GM12864 (cell line): ENCODE measurements around the gene PAX5.

Experiments
- DNase-seq: peaks from one replicate; pipeline ENCODE4 v3.0.0-alpha.2; 2011; ENCODE audit warnings: low read depth
- H3K4me3 ChIP-seq: 2 replicates; pipeline ENCODE4 v1.5.1; 2011; ENCODE audit warnings: mild to moderate bottlenecking, low read depth, low read length, control low read depth
- TF ChIP-seq, protein P1 (sequence below): IDR thresholded peaks from 2 replicates; pipeline ENCODE4 v1.5.1; 2011; ENCODE audit warnings: low read depth, mild to moderate bottlenecking, moderate library complexity, low read length, control low read depth, inconsistent platforms; ENCODE audit errors: missing control alignments

The PAX5 gene

GRCh38 chr9:36942891-36943290 is 91.2 kb downstream of the PAX5 start:
- no peak for DNase-seq
- H3K4me3 ChIP-seq = no peak overlapping the region
- TF ChIP-seq, protein P1, sequence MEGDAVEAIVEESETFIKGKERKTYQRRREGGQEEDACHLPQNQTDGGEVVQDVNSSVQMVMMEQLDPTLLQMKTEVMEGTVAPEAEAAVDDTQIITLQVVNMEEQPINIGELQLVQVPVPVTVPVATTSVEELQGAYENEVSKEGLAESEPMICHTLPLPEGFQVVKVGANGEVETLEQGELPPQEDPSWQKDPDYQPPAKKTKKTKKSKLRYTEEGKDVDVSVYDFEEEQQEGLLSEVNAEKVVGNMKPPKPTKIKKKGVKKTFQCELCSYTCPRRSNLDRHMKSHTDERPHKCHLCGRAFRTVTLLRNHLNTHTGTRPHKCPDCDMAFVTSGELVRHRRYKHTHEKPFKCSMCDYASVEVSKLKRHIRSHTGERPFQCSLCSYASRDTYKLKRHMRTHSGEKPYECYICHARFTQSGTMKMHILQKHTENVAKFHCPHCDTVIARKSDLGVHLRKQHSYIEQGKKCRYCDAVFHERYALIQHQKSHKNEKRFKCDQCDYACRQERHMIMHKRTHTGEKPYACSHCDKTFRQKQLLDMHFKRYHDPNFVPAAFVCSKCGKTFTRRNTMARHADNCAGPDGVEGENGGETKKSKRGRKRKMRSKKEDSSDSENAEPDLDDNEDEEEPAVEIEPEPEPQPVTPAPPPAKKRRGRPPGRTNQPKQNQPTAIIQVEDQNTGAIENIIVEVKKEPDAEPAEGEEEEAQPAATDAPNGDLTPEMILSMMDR = no peak

- TF ChIP-seq, protein P1 = no peak
These were observed 92.6 kb downstream of the PAX5 start for GRCh38 chr9:36941441-36941840.

DNA sequence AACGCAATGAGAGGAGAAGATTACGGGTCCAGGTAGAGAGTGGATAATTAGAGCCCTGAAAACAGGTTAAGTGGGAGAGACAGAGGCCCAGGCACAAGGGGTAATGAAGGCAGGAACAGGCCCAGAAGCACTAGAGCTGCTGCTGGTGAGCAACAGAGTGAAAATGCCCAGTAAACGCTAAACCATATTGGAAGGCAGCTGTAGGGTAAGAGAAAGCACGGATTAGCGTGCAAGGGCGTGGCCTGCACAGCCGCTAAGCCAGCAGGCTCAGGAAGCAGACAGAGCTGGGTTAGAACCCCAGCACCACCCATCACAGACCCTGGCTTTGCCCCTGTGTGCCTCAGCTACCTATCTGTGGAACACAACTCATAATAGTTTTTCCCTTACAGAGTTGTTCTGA is 93.2 kb downstream of the PAX5 start:
- TF ChIP-seq, protein P1 = no peak
- DNase-seq = no peak
- no peak overlapping the region for H3K4me3 ChIP-seq

More at GRCh38 chr9:36941441-36941840, 92.6 kb downstream of the PAX5 start:
- no peak for DNase-seq
- H3K4me3 ChIP-seq = no peak overlapping the region

GRCh38 chr9:36940500-36940853 is 93.6 kb downstream of the PAX5 start:
- no peak overlapping the region for H3K4me3 ChIP-seq
- TF ChIP-seq, protein P1 = no peak

GRCh38 chr9:36939655-36940499 is 94.2 kb downstream of the PAX5 start:
- DNase-seq = no peak
- TF ChIP-seq, protein P1 = no peak
- no peak overlapping the region for H3K4me3 ChIP-seq

More at GRCh38 chr9:36940500-36940853, 93.6 kb downstream of the PAX5 start:
- DNase-seq = no peak

- TF ChIP-seq, protein P1 = no peak
- no peak for DNase-seq
- H3K4me3 ChIP-seq = no peak overlapping the region
These were observed 94.9 kb downstream of the PAX5 start for GRCh38 chr9:36939214-36939613.

DNA sequence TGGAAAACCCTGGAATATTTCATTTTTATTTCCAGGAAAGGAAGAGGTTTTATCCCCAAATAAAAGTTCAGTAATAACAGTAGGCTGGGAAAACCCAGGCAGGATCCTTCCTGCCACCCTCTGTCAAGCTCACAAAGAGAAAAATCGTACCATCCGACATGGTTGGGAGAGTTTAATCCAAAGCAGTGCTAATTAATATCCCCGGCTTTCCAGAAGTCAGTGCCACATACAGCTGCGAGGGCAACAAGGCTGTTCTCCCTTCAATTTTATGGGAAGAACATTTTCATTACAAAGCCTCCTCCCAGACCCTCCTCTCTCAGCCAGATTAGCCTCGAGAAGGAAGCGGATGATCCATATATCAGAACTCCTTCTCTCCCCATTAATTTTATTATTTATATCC is 95.5 kb downstream of the PAX5 start:
- no peak overlapping the region for H3K4me3 ChIP-seq
- DNase-seq = no peak
- TF ChIP-seq, protein P1 = no peak
